HepG2 (cell line): ENCODE results near the gene NARF. TPM values are rescaled to one million over a fixed set of nuclear protein-coding genes. Genes with fewer than 3 reads are reported as not detected.

ENCODE experiments used
- BRF2 ChIP-seq: sonication (generic); formaldehyde crosslinking; IDR thresholded peaks from 2 replicates; pipeline ENCODE4 v1.8.1; 2022; ENCODE audit warnings: mild to moderate bottlenecking, missing genetic modification reagents
- HDAC2 ChIP-seq: sonication (generic); formaldehyde crosslinking; IDR thresholded peaks from 2 replicates; pipeline ENCODE4 v1.4.0; 2020; ENCODE audit warnings: missing genetic modification reagents
- HOXA7 ChIP-seq: sonication (generic); formaldehyde crosslinking; IDR thresholded peaks from 2 replicates; pipeline ENCODE4 v1.8.1; 2022; ENCODE audit warnings: mild to moderate bottlenecking, missing genetic modification reagents, moderate library complexity
- KAT7 ChIP-seq: IDR thresholded peaks from 2 replicates; pipeline ENCODE4 v1.6.1; 2018; ENCODE audit warnings: borderline replicate concordance, missing compliant biosample characterization
- REST ChIP-seq, 2 experiments: IDR thresholded peaks; 2 replicates each; pipeline ENCODE4 v1.6.1; 2011 to 2012; ENCODE audit warnings: low read length in 2 of 2, borderline replicate concordance in 1 of 2, low read depth in 1 of 2, mild to moderate bottlenecking in 1 of 2, moderate library complexity in 1 of 2
- SOX5 ChIP-seq: IDR thresholded peaks from 2 replicates; pipeline ENCODE4 v1.6.1; 2016; ENCODE audit warnings: borderline replicate concordance
- THAP11 ChIP-seq: IDR thresholded peaks from 2 replicates; pipeline ENCODE4 v1.6.1; 2016; ENCODE audit warnings: missing biosample characterization, missing genetic modification reagents
- ZNF407 ChIP-seq: sonication (generic); formaldehyde crosslinking; IDR thresholded peaks from one replicate; pipeline ENCODE4 v1.5.1; 2020; ENCODE audit warnings: mild to moderate bottlenecking, missing genetic modification reagents; ENCODE audit errors: not compliant biosample characterization
- ZNF770 ChIP-seq: sonication (generic); formaldehyde crosslinking; IDR thresholded peaks from 2 replicates; pipeline ENCODE4 v1.5.0; 2020; ENCODE audit warnings: mild to moderate bottlenecking, missing genetic modification reagents
- polyA plus RNA-seq, 8 experiments: library from polyadenylated mRNA; depleted of rRNA in 3 of 8; stranded (reverse) in 7 of 8; unstranded in 1 of 8; fragments of >200 nt; fragmentation: Illumina TruSeq in 4 of 8; extraction: Trizol in 4 of 8; gene quantifications; 2 replicates each; pipeline versions ENCODE4 v1.2.1 to v1.2.3, GENCODE V29; 2011 to 2016; ENCODE audit warnings: low read depth in 4 of 8, missing spikeins in 1 of 8, mixed read lengths in 1 of 8; ENCODE audit not compliant: insufficient read depth in 1 of 8
- total RNA-seq, 5 experiments: library from RNA; depleted of rRNA; stranded (reverse); fragments of >200 nt; fragmentation: Illumina TruSeq; extraction: Trizol; gene quantifications; 2 replicates each; pipeline ENCODE4 v1.2.3, GENCODE V29; 2016; ENCODE audit warnings: low read depth in 1 of 5
- TF ChIP-seq, protein P1 (sequence below): sonication (generic); formaldehyde crosslinking; IDR thresholded peaks from 2 replicates; pipeline ENCODE4 v1.4.0; 2020; ENCODE audit warnings: missing genetic modification reagents; ENCODE audit errors: not compliant biosample characterization

Gene NARF
- total and polyA plus RNA-seq, 2 of the 13 experiments (the other 11 are each of a cell fraction or from before 2014, with no cell fraction given) = 61.1 to 144 TPM

- TF ChIP-seq HDAC2 (CRISPR knock-in tag) (0 out of 2 replicates have a peak, but pooled peaks have one; percentile 12), THAP11 (CRISPR knock-in tag) (peak; percentile 89), REST (IDR thresholded peaks at IDR 0.05; ENCODE audit: borderline replicate concordance in 1 of 2, low read depth in 1 of 2, low read length in 2 of 2) (peak in 1 of 2 experiments; percentile 42; a peak in 3 of 4 replicates), ZNF407 (CRISPR knock-in tag) (peak; percentile 74), SOX5 (CRISPR knock-in tag) (0 out of 2 replicates have a peak, but pooled peaks have one; percentile 19), ZNF770 (peak; percentile 55; the same call in 1 of the 2 replicates), BRF2 (peak; percentile 92), KAT7 (CRISPR knock-in tag) (peak; percentile 81), HOXA7 (CRISPR knock-in tag) (no peak)
- TF ChIP-seq, protein P1, sequence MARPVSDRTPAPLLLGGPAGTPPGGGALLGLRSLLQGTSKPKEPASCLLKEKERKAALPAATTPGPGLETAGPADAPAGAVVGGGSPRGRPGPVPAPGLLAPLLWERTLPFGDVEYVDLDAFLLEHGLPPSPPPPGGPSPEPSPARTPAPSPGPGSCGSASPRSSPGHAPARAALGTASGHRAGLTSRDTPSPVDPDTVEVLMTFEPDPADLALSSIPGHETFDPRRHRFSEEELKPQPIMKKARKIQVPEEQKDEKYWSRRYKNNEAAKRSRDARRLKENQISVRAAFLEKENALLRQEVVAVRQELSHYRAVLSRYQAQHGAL = no peak
These were observed 40.2 kb upstream of the NARF start, which contains the start of the genes HEXD and OGFOD3 (continued) for GRCh38 chr17:82418001-82418986.
